Sciatic nerve (tissue), 2 donors: Measurements from ENCODE around the gene SCN1A. TPM values are rescaled to one million over a fixed set of nuclear protein-coding genes. Genes with fewer than 3 reads are reported as not detected.

Source experiments
- ATAC-seq: fragments of 200-7000 bp; cut with Tn5 transposase; one replicate; pipeline ENCODE4 v1.9.1; 2020; ENCODE audit warnings: mild to moderate bottlenecking, moderate library complexity
- DNase-seq: peaks from one replicate; pipeline ENCODE4 v3.0.0-alpha.2; 2020; ENCODE audit warnings: low spot score
- intact Hi-C: fragments of 100-400 bp; cut with DNase I; formaldehyde crosslinking; loops from one replicate; pipeline ENCODE4 v1.14.2; 2022
- total RNA-seq: library from RNA; stranded (reverse); fragmentation: NEBNext Ultra II Directional; extraction: Animal tissue kit (Norgen Biotek cat#: 25700); gene quantifications from one replicate; pipeline ENCODE4 v1.2.1, GENCODE V29; 2021
- donor health status: DM: no; HTN: no; CAD: no.
- donor health status: DM: no; HTN: no; CAD: no.

The SCN1A gene
- total RNA-seq, 1 donor from 2014 or later, result not detected

DNA sequence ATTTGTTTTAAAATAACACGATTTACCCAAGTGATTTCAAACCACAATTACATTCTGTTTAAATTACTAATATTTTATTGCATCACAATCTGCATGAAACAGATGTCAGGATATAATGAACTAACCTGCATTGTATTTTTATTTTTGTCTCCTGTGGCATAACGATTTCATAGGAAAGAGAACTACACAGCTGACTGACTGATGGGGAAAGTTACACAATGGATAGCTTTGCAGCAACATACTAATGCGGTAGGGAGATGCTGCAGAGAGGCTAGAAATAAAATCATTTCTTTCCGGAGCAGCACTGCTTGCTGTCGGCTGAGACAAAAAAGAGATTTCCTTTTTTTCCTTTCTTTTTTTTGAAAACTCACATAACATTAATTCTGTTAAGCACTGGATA is 36.9 kb downstream of the SCN1A start:
- no peak for DNase-seq
- ATAC-seq, result no peak

DNA sequence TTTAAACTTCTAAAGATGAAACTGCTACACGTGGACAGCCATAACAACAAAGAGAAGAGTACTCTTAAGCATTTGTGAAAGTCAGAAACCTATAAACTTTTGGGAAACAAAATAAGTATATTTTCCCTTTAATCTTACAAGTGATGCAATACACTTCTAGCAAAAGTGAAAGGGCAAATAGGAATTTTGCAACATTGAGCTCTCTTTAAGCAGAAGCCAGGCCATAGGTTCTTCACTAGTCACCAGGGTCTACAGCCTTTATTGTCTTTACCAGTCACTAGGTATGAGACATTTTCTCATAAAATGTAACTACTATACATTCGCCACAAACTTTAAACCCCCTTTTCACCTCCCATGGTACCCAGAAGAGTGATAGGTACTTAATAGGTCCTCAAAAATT is 37.5 kb downstream of the SCN1A start:
- intact Hi-C loops, result no loop called here
- ATAC-seq, result no peak

More for the DNA sequence above, 36.9 kb downstream of the SCN1A start:
- intact Hi-C loops, result no loop called here

DNA sequence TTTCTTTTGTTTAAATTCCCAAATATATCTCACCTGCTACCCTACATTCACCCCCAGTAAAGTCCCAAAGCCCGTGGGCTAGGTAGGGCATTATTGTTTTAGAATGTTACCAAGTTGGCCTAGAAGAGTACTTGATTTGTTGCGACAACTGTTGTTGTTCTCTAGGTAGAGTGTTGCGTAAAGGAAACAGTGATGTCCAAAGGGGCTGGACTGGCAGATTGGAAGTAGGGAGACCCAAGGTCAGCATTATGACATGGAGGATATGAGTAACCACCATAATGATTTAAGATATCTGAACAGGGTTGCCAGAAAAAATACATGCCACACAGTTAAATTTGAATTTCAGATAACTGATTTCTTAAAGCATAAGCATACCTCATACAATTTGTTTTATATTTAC is 39.2 kb downstream of the SCN1A start:
- no peak for ATAC-seq
- DNase-seq, result no peak
- intact Hi-C loops, result no loop called here

More for the DNA sequence above, 37.5 kb downstream of the SCN1A start:
- no peak for DNase-seq

- DNase-seq (no peak), ATAC-seq (no peak)
- intact Hi-C loops, result no loop called here
Observed at GRCh38 chr2:166084301-166084700, 43.5 kb downstream of the SCN1A start.

- DNase-seq, result no peak
- ATAC-seq, result no peak
- intact Hi-C loops, result no loop called here
Observed at GRCh38 chr2:166082736-166083135, 45.1 kb downstream of the SCN1A start.

DNA sequence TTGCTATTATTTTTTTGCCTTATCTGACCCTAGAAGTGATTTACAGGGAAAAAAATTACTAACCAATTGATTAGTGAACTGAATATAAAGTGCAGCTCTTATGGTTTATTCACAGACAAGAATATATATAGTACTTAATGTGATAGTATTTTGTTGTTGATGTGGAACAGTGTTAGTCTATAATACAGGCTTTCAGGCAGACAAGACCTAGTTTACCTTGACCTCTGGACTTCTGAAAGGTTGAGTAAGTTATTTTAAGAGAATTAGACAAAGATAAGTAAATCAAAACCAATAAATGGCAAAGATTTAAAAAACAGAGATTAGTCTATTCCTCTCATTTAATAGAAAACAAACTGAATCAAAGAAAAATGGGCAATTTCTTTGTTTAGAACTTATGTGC is 46.0 kb downstream of the SCN1A start:
- ATAC-seq, result no peak
- intact Hi-C loops, result no loop called here
- DNase-seq, result no peak

DNA sequence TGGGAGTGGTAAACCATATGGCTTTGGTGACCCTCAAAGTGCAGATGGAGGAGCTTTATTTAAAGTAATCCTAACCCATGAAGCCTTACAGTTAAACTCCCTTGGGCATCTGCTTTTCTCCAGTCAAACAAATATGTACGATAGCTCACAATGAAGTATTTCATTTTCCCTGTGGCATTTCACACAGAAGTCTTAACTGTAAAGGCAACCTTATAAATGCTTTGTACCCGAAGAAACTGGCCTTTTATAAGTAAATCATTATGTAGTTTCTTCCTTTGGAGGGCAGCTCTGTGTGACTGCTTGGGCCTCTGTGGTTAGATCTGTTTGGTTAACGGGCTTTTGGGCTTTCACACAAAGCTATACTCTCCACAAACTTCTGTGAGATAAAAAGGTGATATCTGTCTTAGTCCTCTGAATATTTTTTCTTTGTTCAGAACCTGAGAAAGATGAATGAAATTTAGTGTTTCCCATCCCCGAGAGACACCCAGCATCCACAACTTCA is 46.6 kb downstream of the SCN1A start:
- intact Hi-C loops, result no loop called here
- no peak for ATAC-seq
- no peak for DNase-seq

DNA sequence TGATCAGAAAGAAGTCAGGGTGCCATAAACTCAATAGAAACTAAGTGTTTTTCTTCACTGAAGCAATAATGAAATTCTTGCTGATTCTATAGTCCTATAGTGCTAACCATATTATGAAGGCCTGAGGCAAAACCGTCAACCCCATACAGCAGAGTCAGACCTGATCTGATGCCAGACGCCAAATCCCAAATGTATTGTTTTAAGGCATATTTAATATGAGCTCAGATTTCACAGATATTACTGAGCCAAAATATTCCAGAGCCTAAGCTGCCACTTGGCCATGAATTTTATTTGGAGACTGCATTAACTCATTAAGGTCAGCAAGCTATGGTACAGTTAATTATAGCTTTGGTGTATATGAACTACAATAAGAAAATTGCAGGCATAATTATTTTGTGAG is 53.4 kb downstream of the SCN1A start:
- ATAC-seq, result no peak
- intact Hi-C loops, result no loop called here
- no peak for DNase-seq

- no peak for ATAC-seq
- DNase-seq, result no peak
- intact Hi-C loops, result no loop called here
Observed at GRCh38 chr2:166074011-166074410, 53.8 kb downstream of the SCN1A start.

DNA sequence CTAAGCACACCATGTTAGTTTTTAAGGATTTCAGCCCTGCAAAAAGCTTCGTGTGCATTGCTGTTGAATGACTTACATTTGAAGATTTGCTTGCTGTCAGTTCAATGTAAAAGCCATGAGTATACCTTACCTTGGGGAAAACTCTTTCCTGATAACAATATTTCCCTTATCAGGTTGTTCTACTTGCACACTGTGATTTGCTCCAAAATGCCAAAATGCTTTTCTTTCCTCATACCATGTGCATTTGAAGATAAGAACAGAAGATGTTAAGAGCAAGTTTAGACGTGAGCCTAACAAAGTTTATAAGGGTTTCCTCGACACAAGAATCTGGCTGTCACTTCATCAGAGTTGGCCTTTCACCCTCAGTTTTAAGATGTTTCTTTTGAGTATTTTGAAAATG is 57.6 kb downstream of the SCN1A start:
- DNase-seq (no peak), ATAC-seq (no peak)
- intact Hi-C loops, result no loop called here

GRCh38 chr2:166068981-166069380 is 58.8 kb downstream of the SCN1A start:
- no peak for ATAC-seq
- intact Hi-C loops, result no loop called here

DNA sequence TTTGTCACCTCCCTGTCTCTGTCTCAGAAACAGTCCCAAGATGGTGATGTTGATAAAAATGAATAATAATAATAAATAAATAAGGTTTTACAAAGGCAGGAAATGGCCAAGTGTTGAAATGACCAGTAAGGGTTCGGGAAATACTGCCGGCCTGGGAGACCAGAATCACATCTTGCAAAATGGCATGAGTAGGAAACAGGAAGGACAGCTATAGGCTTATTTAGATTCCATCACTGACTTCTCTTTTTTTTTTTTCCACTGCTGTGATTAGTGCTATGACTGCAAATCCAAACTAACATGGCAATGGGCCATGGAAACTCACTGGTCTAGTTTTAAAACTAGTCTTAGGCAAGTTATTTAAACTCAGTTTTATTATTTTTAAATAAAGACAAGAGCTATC is 60.6 kb downstream of the SCN1A start:
- intact Hi-C loops, result no loop called here
- ATAC-seq, result no peak
- no peak for DNase-seq

More at GRCh38 chr2:166068981-166069380, 58.8 kb downstream of the SCN1A start:
- DNase-seq, result no peak

DNA sequence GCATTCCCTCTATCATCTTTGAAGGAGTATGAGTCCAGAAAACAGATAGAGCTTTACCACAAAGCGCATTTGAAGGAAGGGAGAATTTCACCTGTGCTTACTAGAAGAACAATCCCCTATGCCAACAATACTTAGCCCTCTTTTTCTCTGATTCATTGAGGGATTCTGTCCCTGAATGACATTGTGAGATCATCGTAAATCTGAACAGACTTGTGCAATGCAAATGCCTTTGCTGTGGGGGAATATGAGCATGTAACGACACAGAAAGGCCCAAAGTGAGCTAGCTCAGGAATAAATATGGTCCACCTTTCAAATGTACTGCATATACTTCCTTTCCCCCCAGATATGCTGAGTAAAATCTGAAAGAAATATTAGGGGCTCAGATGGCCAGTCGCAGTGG is 67.6 kb downstream of the SCN1A start:
- intact Hi-C loops, result no loop called here
- no peak for ATAC-seq
- no peak for DNase-seq

GRCh38 chr2:166057370-166058164 is 70.3 kb downstream of the SCN1A start:
- intact Hi-C loops, result no loop called here
- DNase-seq (no peak), ATAC-seq (no peak)

DNA sequence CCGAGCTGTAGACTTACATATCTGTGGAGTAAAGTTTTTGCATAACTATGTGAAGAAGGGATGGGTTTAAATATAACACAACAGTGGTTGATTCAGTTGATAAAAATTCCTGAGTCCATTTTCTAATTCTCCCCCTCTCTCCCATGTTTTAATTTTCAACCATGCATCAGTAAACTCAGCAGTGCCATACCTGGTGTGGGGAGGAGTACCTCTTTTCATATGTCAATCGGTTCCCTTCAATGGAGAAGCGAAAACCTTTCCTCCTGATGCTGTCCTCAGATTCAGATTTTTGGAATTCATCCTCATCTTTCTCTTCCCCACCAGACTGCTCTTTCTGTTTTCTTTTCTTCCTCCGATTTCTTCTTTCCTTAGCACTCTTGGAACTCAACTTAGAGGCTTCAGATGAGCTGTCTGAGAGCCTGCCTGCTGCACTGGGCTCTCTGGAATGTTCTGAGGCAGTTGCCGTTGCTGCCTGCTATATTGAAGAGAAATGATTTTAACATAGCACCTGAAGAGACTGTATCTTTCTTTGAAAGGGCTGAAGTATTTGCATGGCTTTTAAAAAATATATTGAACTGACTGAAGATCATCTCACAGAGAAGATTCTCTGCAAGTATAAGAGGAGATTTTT is 82.9 kb downstream of the SCN1A start:
- ATAC-seq, result no peak
- intact Hi-C loops, result no loop called here
- no peak for DNase-seq

DNA sequence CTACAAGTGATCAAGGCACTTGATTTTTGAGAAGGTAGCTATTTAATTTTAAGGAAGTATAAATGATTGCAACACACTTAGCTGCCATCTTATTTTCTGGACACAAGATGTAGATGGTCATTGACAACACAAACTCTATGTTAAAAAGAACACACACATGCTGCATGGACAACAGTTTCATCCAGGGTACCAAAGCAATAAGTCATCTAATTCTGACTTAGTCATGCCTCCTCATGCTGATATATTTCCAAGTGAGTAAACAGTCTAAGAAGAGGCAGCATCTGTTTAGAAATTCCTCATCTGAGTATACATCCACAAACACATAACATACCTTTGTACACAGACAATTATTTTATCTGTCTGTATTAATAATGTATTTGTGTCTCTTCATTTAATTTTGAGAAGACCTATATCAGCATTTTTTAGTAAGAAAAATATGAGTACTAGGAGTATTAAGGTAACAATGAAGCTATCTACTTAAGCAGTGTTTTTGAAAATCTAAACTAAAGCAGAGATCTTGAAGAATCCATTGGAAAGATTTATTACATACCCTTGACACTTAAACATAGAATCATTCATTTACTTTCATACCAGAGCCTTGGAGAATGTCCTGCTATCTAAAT is 84.9 kb downstream of the SCN1A start:
- ATAC-seq (no peak), DNase-seq (no peak)
- intact Hi-C loops, result no loop called here

DNA sequence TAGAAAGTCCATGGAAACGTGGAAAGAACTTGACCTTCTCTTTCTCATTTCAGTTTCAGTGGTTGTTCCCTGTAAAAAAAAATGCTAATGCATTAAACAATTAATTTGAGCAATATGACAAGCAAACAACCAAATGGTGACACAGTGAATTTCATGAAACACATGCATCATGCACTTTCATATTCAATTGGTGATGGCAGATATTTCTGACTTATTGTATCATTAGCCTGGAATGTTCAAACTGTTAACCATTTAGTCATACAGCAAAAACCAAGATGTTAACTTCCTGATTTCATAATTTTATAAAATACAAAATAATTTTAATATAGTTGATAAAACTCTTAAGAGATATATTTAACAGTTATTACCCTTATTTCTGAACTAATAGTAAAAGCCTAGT is 85.5 kb downstream of the SCN1A start:
- ATAC-seq (no peak), DNase-seq (no peak)
- intact Hi-C loops, result no loop called here

- no peak for ATAC-seq
- DNase-seq, result no peak
- intact Hi-C loops, result no loop called here
Observed at GRCh38 chr2:166041613-166042012, 86.2 kb downstream of the SCN1A start.

DNA sequence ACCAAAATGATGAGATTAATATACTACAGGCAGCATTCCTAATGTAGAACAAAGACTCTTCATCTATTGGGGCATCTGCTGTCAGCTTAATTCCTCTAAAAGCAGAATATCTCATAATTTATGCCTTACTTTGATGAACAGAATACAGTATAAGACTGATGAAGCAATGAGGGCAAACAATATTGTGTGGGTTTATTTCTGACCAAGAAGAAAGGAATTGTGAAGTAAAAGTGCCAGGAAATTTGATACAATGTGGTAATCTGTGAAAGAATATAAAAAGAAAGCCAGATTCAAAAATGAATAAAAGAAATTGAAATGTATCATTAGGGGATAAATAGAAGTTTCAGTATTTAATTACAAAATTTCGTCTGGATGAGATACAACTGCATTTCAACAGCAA is 95.5 kb downstream of the SCN1A start:
- ATAC-seq (no peak), DNase-seq (no peak)
- intact Hi-C loops, result no loop called here

DNA sequence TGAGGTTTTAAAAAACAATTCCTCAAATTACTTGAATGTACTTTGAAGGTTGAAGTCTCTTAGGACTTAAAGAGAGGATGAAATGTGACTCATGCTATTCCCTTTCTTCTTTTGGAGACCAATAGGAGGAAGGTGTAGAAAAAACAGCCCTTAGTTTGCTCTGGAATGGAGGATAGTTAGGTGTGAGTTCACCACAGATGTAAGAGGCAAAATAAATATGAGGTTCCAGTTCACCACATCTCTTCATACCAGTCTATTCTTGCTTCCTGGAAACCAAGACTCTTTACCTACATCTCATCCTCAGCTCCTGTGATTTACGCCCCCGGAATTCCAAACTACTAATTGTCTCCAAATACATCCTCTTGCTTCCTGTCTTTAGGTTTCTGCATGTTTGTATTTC is 96.8 kb downstream of the SCN1A start:
- ATAC-seq, result no peak

More for the DNA sequence above, 96.8 kb downstream of the SCN1A start:
- intact Hi-C loops, result no loop called here
- DNase-seq, result no peak
